GM12801 (cell line): Measurements from ENCODE around the gene XRN2.

ENCODE experiments used
- TF ChIP-seq, protein P1 (sequence below): IDR thresholded peaks from one replicate; pipeline ENCODE4 v1.5.1; 2011; ENCODE audit warnings: control low read depth; ENCODE audit not compliant: insufficient read length; ENCODE audit errors: extremely low read depth

XRN2 gene

DNA sequence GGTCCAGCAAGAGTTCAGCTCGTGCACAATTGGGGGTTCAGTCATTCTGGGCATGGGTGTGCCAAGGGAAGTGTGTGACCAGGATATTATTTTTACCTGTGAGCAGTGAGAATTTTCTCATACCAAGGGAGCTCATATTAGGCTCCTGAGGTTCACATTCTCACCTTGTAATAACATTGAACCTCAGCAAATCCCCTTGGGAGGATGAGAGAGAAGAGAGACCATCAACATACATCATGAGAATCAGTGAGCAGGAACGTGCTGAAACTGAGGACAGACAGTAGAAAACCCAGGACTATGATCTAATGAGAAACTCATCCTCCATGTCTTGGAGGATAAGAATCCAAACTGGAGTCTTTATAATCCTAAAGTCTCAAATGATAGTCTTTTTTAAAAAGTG is 33.4 kb upstream of the XRN2 start:
- TF ChIP-seq, protein P1, sequence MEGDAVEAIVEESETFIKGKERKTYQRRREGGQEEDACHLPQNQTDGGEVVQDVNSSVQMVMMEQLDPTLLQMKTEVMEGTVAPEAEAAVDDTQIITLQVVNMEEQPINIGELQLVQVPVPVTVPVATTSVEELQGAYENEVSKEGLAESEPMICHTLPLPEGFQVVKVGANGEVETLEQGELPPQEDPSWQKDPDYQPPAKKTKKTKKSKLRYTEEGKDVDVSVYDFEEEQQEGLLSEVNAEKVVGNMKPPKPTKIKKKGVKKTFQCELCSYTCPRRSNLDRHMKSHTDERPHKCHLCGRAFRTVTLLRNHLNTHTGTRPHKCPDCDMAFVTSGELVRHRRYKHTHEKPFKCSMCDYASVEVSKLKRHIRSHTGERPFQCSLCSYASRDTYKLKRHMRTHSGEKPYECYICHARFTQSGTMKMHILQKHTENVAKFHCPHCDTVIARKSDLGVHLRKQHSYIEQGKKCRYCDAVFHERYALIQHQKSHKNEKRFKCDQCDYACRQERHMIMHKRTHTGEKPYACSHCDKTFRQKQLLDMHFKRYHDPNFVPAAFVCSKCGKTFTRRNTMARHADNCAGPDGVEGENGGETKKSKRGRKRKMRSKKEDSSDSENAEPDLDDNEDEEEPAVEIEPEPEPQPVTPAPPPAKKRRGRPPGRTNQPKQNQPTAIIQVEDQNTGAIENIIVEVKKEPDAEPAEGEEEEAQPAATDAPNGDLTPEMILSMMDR, result no peak

DNA sequence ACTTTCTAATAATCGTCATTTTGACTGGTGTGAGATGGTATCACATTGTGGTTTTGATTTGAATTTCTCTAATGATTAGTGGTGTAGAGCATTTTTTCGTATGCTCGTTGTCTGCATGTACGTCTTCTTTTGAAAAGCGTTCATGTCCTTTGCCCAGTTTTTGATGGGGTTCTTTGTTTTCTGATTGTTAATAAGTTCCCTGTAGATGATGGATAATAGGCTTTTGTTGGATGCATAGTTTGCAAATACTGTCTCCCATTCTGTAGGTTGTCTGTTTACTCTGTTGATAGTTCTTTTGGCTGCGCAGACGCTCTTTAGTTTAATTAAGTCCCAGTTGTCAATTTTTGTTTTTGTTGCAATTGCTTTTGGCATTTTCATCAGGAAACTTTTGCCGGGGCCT is 32.3 kb upstream of the XRN2 start:
- TF ChIP-seq, protein P1, result no peak

DNA sequence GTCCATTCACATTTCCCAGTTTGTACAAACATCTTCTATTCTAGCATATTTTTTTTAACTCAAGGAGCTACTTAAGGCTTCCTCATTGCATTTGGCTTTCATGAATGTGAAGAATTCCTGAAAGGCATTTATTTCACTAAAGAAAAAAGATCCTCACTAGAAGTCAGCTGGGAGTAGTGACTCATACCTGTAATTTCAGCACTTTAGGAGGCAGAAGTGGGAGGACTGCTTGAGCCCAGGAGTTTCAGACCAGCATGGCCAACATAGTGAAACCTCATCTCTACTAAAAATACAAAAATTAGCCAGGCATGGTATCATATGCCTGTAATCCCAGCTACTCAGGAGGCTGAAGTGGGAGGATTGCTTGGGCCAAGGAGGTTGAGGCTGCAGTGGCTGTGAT is 30.9 kb upstream of the XRN2 start:
- TF ChIP-seq, protein P1, result no peak

DNA sequence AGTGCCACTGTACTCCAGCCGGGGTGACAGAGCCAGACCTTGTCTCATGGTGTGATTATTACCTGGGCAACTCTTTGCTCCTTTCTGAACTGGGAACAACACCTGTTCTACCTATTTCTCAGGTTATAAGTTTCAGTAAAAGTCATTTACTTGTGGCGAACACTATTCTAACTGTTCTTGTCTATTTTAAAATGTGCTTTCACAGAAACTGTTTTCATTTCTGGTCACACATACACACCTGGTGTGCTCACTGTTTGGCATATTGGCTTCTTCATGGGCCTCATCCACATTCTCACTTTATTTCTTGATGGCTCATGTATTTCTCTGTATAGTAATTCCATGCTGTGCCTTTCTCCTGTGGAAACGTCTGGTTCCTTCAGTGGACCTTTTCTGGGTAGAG is 30.5 kb upstream of the XRN2 start:
- TF ChIP-seq, protein P1, result no peak

DNA sequence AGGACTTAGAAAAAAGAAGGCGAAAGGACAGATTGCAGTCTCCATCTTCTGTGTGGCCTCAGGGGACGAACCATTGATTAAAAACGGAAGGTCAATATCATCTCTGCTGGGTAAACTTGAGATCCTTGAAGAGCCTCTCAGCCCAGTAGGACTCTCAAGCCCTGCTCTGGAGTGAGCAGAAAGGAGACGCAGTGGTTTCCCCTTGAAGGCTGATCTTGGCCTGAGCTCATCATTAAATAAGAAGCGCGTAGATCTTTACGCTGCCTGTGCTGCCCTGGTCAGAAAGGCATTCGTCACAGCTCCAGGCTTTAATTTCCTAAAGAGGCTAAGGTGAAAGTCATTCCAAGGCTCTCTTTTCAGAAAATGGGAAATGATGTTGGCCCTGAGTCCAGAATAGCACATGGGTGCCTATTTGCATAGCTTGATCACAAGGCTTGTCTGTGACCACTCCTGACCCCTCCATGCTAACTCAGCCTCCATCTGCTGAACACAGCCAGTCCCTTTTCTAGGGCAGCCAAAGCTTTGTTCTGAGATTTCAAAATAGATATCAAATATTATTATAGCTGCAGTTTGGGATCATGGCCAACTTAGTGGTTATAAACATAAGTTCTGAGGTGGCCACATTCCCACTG is 29.3 kb upstream of the XRN2 start:
- TF ChIP-seq, protein P1, result no peak

DNA sequence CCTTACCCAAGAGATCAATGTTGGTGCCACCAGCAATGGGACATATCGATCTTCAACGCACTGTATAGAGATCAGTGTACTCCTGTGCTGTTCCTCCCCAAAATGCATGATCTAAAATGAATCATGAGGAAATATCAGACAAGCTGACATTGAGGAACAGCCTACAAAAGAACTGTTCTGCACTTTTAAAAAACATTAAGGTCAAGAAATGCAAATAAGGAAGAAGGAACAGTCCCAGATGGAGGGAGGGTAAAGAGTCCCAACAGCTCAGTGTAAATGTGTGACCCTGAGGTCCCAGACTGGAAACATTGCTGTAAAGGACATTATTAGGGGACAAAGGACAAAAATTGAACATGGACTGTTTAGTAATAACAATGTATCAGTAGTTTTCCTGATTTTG is 24.3 kb upstream of the XRN2 start:
- TF ChIP-seq, protein P1, result no peak

DNA sequence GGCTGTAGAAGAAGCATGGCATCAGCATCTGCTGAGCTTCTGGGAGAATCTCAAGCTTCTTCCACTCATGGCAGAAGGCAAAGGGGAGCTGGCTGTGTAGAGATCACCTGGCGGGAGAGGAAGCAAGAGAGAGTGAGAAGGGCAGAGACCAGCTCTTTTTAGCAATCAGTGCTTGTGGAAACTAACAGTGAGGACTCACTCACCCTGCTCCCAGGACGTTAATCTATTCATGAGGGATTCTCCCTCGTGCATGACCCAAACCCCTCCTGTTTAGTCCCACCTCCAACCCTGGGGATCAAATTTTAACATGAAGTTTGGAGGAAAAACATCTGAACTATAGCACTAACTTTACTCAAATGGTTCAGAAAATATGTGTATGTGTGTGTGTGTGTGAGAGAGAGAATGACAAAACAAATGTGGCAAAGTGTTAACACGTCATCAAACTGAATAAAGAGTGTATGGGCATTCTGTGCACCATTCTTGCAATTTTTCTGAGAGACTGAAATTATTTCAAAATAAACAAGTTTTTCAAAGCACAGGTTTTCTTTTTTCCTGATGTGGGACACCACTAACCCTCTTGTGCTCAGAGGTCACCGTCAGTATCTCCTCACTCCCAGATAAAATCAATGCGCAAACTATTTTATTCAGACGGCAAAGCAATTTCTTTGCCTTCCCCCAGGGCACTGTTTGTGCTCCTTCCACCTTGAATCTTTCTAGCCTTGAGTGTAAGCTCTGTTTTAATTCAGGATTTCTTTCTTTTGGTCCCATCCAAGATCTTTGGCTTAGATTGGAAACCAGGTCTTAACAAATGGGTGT is 23.2 kb upstream of the XRN2 start:
- TF ChIP-seq, protein P1, result no peak
